Posterior cingulate gyrus (tissue), 11 donors: ENCODE results near the gene PDCD7.
"Not testable (repeated sequence)": the region's sequence is repeated elsewhere in the genome, so short reads cannot be mapped to it uniquely, and the experiment has no call there.

Source experiments
- DNase-seq, 10 donors: peaks; one replicate each; pipeline versions ENCODE4 v3.0.0 to v3.0.0-alpha.2; 2020 to 2021; ENCODE audit warnings: mixed read lengths in 3 of 10
- intact Hi-C: fragments of 100-400 bp; cut with DNase I; formaldehyde crosslinking; loops from one replicate; pipeline ENCODE4 v1.15.1; 2023

PDCD7 gene

GRCh38 chr15:65077291-65077980 is 56.2 kb downstream of the PDCD7 start:
- intact Hi-C loops = no loop called here
- DNase-seq = peak in 1 of 10 donors; percentile 76

GRCh38 chr15:65076486-65077290 is 56.9 kb downstream of the PDCD7 start, which contains the start of gene KBTBD13:
Gene KBTBD13 (plus strand): TSS chr15:65076746. CDS start chr15:65076816, 70 bp downstream.
- intact Hi-C loops = no loop called here

GRCh38 chr15:65075607-65076395 is 57.8 kb downstream of the PDCD7 start:
- DNase-seq = peak in 1 of 10 donors; percentile 44
- intact Hi-C loops = not testable (repeated sequence)

More at GRCh38 chr15:65076486-65077290, 56.9 kb downstream of the PDCD7 start, which contains the start of gene KBTBD13:
- DNase-seq = peak in 1 of 10 donors; percentile 76

- intact Hi-C loops = not testable (repeated sequence)
- DNase-seq = peak in 1 of 10 donors; percentile 49
Measured at GRCh38 chr15:65074946-65075345, 58.7 kb downstream of the PDCD7 start.

- peak in 1 of 10 donors; percentile 42 for DNase-seq
- intact Hi-C loops = no loop called here
Measured at GRCh38 chr15:65072617-65073016, 61.0 kb downstream of the PDCD7 start.

GRCh38 chr15:65072027-65072426 is 61.6 kb downstream of the PDCD7 start:
- DNase-seq = no peak
- intact Hi-C loops = no loop called here

GRCh38 chr15:65071381-65071811 is 62.2 kb downstream of the PDCD7 start:
- no peak for DNase-seq
- intact Hi-C loops = no loop called here

- DNase-seq = no peak
- intact Hi-C loops = no loop called here
Measured at GRCh38 chr15:65069779-65070546, 63.6 kb downstream of the PDCD7 start.

- DNase-seq = no peak
Measured at GRCh38 chr15:65069179-65069578, 64.4 kb downstream of the PDCD7 start.

GRCh38 chr15:65068403-65068788 is 65.2 kb downstream of the PDCD7 start:
- DNase-seq = no peak
- intact Hi-C loops = no loop called here

More at GRCh38 chr15:65069179-65069578, 64.4 kb downstream of the PDCD7 start:
- intact Hi-C loops = no loop called here

- DNase-seq = no peak
- intact Hi-C loops = no loop called here
Measured at GRCh38 chr15:65067645-65068402, 65.8 kb downstream of the PDCD7 start, which contains the start of gene RASL12. Gene RASL12 (minus strand): TSS chr15:65067991. CDS start chr15:65067835, 156 bp downstream.
